ENCODE measurements around the gene SNAI1. TPM values are rescaled to one million over a fixed set of nuclear protein-coding genes. Genes with fewer than 3 reads are reported as not detected.
"Not testable (repeated sequence)": the region's sequence is repeated elsewhere in the genome, so short reads cannot be mapped to it uniquely, and the experiment has no call there.

Gene SNAI1
- total RNA-seq, 3 donors from 2014 or later (not counting 1 experiment from before 2014, with no cell fraction given): 1.5 to 2.4 (median 2.1) TPM

DNA sequence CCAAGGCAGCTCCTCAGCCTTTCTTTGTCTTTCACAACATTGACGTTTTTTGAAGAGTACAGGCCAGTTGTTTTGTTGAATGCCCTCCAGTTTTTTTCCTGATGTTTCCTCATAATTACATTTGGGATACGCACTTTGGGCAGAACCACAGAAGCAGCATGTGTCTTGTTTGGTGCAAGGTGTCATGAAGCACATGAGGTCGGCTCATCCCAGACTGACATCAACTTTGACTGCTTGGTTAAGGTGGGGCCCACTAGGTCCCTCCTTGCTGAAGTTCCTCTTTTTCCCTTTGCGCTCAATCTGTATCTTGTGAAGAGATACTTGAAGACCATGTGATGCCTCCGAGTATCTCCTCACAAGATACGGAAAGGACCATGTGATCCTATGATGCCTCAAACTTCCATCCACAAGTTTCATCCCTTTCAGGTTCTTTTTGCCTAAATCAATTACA lies 10.5 kb downstream of the SNAI1 start:
- no peaks in the 10 kb centered on the region for H3K27me3 ChIP-seq (ENCODE audit: control insufficient read depth, insufficient read depth, low read length)
- 28% methylated on average over 6 of the region's 6 CpGs for WGBS (ENCODE audit: insufficient coverage)
- H3K4me3 ChIP-seq (ENCODE audit: low read length): no peak overlapping the region
- Mint-ChIP-seq H3K36me3 (no peaks in the 10 kb centered on the region), H3K27ac (no peak overlapping the region), H3K4me3 (no peak overlapping the region), H3K27me3 (ENCODE audit: low read depth in 2 of 2) (no peaks in the 10 kb centered on the region), H3K9me3 (no peaks in the 10 kb centered on the region), H3K4me1 (no peaks in the 10 kb centered on the region)
- TF ChIP-seq, protein P1, sequence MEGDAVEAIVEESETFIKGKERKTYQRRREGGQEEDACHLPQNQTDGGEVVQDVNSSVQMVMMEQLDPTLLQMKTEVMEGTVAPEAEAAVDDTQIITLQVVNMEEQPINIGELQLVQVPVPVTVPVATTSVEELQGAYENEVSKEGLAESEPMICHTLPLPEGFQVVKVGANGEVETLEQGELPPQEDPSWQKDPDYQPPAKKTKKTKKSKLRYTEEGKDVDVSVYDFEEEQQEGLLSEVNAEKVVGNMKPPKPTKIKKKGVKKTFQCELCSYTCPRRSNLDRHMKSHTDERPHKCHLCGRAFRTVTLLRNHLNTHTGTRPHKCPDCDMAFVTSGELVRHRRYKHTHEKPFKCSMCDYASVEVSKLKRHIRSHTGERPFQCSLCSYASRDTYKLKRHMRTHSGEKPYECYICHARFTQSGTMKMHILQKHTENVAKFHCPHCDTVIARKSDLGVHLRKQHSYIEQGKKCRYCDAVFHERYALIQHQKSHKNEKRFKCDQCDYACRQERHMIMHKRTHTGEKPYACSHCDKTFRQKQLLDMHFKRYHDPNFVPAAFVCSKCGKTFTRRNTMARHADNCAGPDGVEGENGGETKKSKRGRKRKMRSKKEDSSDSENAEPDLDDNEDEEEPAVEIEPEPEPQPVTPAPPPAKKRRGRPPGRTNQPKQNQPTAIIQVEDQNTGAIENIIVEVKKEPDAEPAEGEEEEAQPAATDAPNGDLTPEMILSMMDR (IDR thresholded peaks at IDR 0.05): no peak
- no peaks in the 10 kb centered on the region for H3K9me3 ChIP-seq (ENCODE audit: control insufficient read depth, insufficient read depth, low read length)
- DNase-seq (no peak), ATAC-seq (no peak)
- H3K4me1 ChIP-seq (ENCODE audit: control insufficient read depth, insufficient read depth, low read length): peaks cover 8% of the 10 kb centered on the region
- H3K27ac ChIP-seq (ENCODE audit: low read length): no peak overlapping the region
- intact Hi-C loops (cut with micrococcal nuclease): no loop called here
- H3K36me3 ChIP-seq (ENCODE audit: control insufficient read depth, insufficient read depth, low read length): no peaks in the 10 kb centered on the region

DNA sequence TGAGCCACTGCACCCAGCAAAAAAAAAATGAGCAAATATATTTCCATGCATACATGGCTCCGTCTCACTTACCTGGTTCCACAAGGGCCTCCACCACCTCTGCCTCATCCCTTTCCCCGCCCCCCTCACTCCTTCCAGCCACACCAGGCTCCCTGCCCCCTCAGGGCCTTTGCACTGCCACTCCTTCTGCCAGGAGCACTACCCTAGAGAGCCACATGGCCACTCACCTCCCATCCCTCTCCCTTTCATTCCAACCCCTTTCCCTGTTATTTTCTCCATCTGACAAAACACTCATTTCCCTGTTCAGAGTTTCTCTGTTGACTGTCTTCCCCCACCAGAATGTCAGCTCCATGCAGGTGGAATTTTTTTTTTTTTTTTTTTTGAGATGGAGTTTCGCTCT lies 12.8 kb downstream of the SNAI1 start:
- 88% methylated on average over 3 of the region's 3 CpGs for WGBS (ENCODE audit: insufficient coverage)
- H3K4me1 Mint-ChIP-seq: no peaks in the 10 kb centered on the region
- H3K4me3 Mint-ChIP-seq: no peak overlapping the region
- no peaks in the 10 kb centered on the region for H3K36me3 Mint-ChIP-seq
- intact Hi-C loops (cut with micrococcal nuclease): no loop called here
- H3K27ac Mint-ChIP-seq: no peak overlapping the region
- H3K9me3 ChIP-seq (ENCODE audit: control insufficient read depth, insufficient read depth, low read length): no peaks in the 10 kb centered on the region
- ATAC-seq: no peak
- no peaks in the 10 kb centered on the region for H3K9me3 Mint-ChIP-seq
- H3K36me3 ChIP-seq (ENCODE audit: control insufficient read depth, insufficient read depth, low read length): no peaks in the 10 kb centered on the region
- no peak overlapping the region for H3K4me3 ChIP-seq (ENCODE audit: low read length)
- TF ChIP-seq, protein P1 (IDR thresholded peaks at IDR 0.05): no peak
- DNase-seq: no peak
- H3K27me3 Mint-ChIP-seq (ENCODE audit: low read depth in 2 of 2): no peaks in the 10 kb centered on the region
- H3K27ac ChIP-seq (ENCODE audit: low read length): no peak overlapping the region
- H3K27me3 ChIP-seq (ENCODE audit: control insufficient read depth, insufficient read depth, low read length): no peaks in the 10 kb centered on the region
- H3K4me1 ChIP-seq (ENCODE audit: control insufficient read depth, insufficient read depth, low read length): peaks cover 4% of the 10 kb centered on the region

DNA sequence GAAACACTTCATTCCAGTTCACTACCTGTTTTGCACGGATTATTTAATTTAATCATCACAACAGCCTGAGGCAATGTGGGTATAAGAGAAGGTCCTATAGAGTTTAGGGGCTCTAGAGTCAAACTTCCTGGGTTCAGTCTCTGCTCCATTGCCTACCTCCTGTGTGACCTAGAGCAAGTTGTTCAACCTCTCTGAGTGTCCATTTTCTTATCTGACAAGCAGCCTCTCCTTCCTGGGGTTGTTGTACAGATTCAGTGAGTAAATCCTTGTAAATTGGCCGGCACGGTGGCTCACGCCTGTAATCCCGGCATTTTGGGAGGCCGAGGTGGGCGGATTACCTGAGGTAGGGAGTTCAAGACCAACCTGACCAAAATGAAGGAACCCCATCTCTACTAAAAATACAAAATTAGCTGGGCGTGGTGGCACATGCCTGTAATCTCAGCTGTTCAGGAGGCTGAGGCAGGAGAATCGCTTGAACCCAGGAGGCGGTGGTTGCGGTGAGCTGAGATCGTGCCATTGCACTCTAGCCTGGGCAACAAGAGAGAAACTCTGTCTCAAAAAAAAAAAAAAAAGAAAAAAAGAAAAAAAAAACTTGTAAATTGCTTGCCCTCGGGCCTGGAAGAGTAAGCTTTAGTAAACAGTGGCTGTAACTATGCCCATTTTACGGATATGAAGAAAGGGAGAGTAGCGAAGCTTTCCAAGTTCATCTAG lies 15.9 kb downstream of the SNAI1 start:
- H3K9me3 ChIP-seq (ENCODE audit: control insufficient read depth, insufficient read depth, low read length); ATAC-seq; H3K27me3 Mint-ChIP-seq (ENCODE audit: low read depth in 2 of 2); H3K27me3 ChIP-seq (ENCODE audit: control insufficient read depth, insufficient read depth, low read length); H3K27ac Mint-ChIP-seq; H3K4me3 ChIP-seq (ENCODE audit: low read length); H3K36me3 ChIP-seq (ENCODE audit: control insufficient read depth, insufficient read depth, low read length); H3K4me3 Mint-ChIP-seq; H3K9me3 Mint-ChIP-seq; DNase-seq; H3K4me1 Mint-ChIP-seq; H3K27ac ChIP-seq (ENCODE audit: low read length); intact Hi-C loops (cut with micrococcal nuclease); H3K36me3 Mint-ChIP-seq: not testable (repeated sequence)
- WGBS (ENCODE audit: insufficient coverage): 92% methylated on average over 14 of the region's 15 CpGs
- H3K4me1 ChIP-seq (ENCODE audit: control insufficient read depth, insufficient read depth, low read length): peaks cover 12% of the 10 kb centered on the region

DNA sequence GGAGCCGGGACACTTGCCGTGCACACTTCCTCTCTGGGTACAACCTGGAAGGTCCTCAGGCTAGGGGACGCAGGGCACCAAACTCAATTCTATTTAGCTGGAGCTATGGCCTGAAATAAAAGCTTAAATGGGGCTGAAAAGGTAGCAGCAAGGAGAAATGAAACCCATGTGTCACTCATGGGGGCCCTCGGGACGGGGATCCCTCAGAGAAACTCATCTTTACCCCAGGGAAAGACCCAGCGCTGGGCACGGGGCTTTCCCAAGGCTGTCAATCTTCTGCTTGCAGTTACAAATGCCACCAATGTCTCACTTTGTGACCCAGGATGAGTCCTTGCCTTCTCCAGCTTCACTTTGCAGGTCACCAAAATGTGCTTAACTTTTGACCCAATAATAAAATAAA lies 16.5 kb downstream of the SNAI1 start:
- Mint-ChIP-seq H3K9me3 (no peaks in the 10 kb centered on the region), H3K27me3 (ENCODE audit: low read depth in 2 of 2) (no peaks in the 10 kb centered on the region), H3K4me3 (no peak overlapping the region), H3K36me3 (no peaks in the 10 kb centered on the region), H3K4me1 (peaks cover 0 to 5% of the 10 kb centered on the region in 2 donors), H3K27ac (no peak overlapping the region)
- intact Hi-C loops (cut with micrococcal nuclease): no loop called here
- Histone ChIP-seq H3K4me3 (ENCODE audit: low read length) (no peak overlapping the region), H3K4me1 (ENCODE audit: control insufficient read depth, insufficient read depth, low read length) (peaks cover 12% of the 10 kb centered on the region), H3K9me3 (ENCODE audit: control insufficient read depth, insufficient read depth, low read length) (no peaks in the 10 kb centered on the region), H3K36me3 (ENCODE audit: control insufficient read depth, insufficient read depth, low read length) (no peaks in the 10 kb centered on the region), H3K27ac (ENCODE audit: low read length) (no peak overlapping the region), H3K27me3 (ENCODE audit: control insufficient read depth, insufficient read depth, low read length) (no peaks in the 10 kb centered on the region)
- DNase-seq (peak in 1 of 2 donors; percentile 20), ATAC-seq (no peak)
- TF ChIP-seq, protein P1 (IDR thresholded peaks at IDR 0.05): no peak
- WGBS (ENCODE audit: insufficient coverage): 40% methylated on average over 7 of the region's 7 CpGs

DNA sequence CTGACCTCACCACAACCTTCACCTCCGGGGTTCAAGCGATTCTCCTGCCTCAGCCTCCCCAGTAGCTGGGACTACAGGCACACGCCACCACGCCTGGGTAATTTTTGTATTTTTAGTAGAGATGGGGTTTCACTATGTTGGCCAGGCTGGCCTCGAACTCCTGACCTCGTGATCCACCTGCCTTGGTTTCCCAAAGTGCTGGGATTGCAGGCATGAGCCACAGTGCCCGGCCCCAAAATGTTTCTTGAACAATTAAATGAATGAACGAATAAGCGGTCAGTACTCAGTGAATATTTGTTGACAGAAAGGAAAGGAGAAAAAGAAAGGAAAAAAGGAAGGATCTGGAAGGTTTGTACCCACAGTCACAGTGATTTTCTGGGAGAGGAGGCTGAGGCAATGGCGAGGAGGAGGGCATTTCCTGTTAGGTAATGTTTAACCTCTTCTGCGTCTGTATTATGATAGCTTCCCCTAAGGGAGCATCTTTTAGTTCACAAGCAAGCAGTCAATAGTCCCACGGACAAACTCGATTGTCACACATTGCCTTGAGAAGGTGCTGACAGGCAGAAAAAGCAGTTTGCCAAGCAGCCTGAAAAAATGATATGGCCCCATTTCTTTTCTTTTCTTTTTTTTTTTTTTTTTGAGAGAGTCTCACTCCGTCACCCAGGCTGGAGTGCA lies 17.9 kb downstream of the SNAI1 start:
- H3K27me3 Mint-ChIP-seq (ENCODE audit: low read depth in 2 of 2); intact Hi-C loops (cut with micrococcal nuclease); DNase-seq; H3K9me3 ChIP-seq (ENCODE audit: control insufficient read depth, insufficient read depth, low read length); H3K27me3 ChIP-seq (ENCODE audit: control insufficient read depth, insufficient read depth, low read length); H3K9me3 Mint-ChIP-seq; H3K4me3 Mint-ChIP-seq; H3K36me3 ChIP-seq (ENCODE audit: control insufficient read depth, insufficient read depth, low read length); H3K27ac Mint-ChIP-seq; H3K36me3 Mint-ChIP-seq; ATAC-seq; H3K27ac ChIP-seq (ENCODE audit: low read length); H3K4me3 ChIP-seq (ENCODE audit: low read length): not testable (repeated sequence)
- 74% methylated on average over 13 of the region's 14 CpGs for WGBS (ENCODE audit: insufficient coverage)
- peaks cover 7 to 12% of the 10 kb centered on the region in 2 donors for H3K4me1 Mint-ChIP-seq
- peaks cover 23% of the 10 kb centered on the region for H3K4me1 ChIP-seq (ENCODE audit: control insufficient read depth, insufficient read depth, low read length)

Data from natural killer cell (primary cell).